Esophagus muscularis mucosa (tissue), 4 donors: ENCODE results near the gene BCS1L. TPM values are rescaled to one million over a fixed set of nuclear protein-coding genes. Genes with fewer than 3 reads are reported as not detected.

Experiments used
- DNase-seq: peaks from one replicate; pipeline ENCODE4 v3.0.0-alpha.2; 2017; ENCODE audit errors: extremely low spot score
- H3K27ac ChIP-seq, 4 donors: fragments of 200-600 bp; sonication (generic); replicated peaks in 1 of 4; 1 replicate in 3 of 4; 2 replicates in 1 of 4; pipeline ENCODE4 v1.5.1; 2016 to 2019; ENCODE audit warnings: mild to moderate bottlenecking in 1 of 4
- H3K27me3 ChIP-seq, 4 donors: fragments of 200-600 bp; sonication (generic); one replicate each; pipeline versions ENCODE4 v1.5.1 to v1.6.0; 2016 to 2019
- H3K36me3 ChIP-seq, 4 donors: fragments of 200-600 bp; sonication (generic); one replicate each; pipeline ENCODE4 v1.5.1; 2016 to 2019
- H3K4me1 ChIP-seq, 4 donors: fragments of 200-600 bp; sonication (generic); one replicate each; pipeline ENCODE4 v1.5.1; 2016 to 2019
- H3K4me3 ChIP-seq, 4 donors: fragments of 200-600 bp; sonication (generic); 1 replicate in 2 of 4; 2 replicates in 2 of 4; pipeline ENCODE4 v1.5.1; 2016 to 2019; ENCODE audit warnings: mild to moderate bottlenecking in 4 of 4, moderate library complexity in 1 of 4
- H3K9me3 ChIP-seq, 4 donors: fragments of 200-600 bp; sonication (generic); 1 replicate in 3 of 4; 2 replicates in 1 of 4; pipeline ENCODE4 v1.5.1; 2016 to 2019
- CTCF ChIP-seq, 3 experiments: fragments of 200-600 bp in 2 of 3; fragments of 450-650 bp in 1 of 3; sonication (generic) in 2 of 3; IDR thresholded peaks; one replicate each; pipeline ENCODE4 v1.5.1; 2017 to 2019; ENCODE audit warnings: antibody characterized with exemption in 3 of 3, mild to moderate bottlenecking in 2 of 3, moderate library complexity in 1 of 3
- EP300 ChIP-seq: sonication (generic); formaldehyde crosslinking; IDR thresholded peaks from one replicate; pipeline ENCODE4 v1.6.1; 2017; ENCODE audit warnings: antibody characterized with exemption
- POLR2A ChIP-seq: fragments of 450-650 bp; IDR thresholded peaks from one replicate; pipeline ENCODE4 v1.6.1; 2017; ENCODE audit warnings: antibody characterized with exemption, moderate library complexity, mild to moderate bottlenecking, low read depth
- POLR2AphosphoS5 ChIP-seq, 2 donors: sonication (generic); formaldehyde crosslinking; IDR thresholded peaks; one replicate each; pipeline ENCODE4 v1.6.1; 2017; ENCODE audit warnings: antibody characterized with exemption in 2 of 2
- WGBS: methylation state at CpG from one replicate; pipeline ENCODE4 v1.1.5; 2018; 5-methylcytosine and 5-hydroxymethylcytosine counted together
- intact Hi-C: fragments of 100-400 bp; cut with DNase I; formaldehyde crosslinking; loops from one replicate; pipeline ENCODE4 v1.15.1; 2023
- total RNA-seq, 4 donors: library from RNA; depleted of rRNA; stranded (reverse); fragments of >200 nt; gene quantifications; one replicate each; pipeline versions ENCODE4 v1.1.0 to v1.2.1, GENCODE V29; 2016

Gene BCS1L
- total RNA-seq, 4 donors from 2014 or later, result 21.3 to 27.3 (median 25.6) TPM

GRCh38 chr2:218662827-218663226, 3.3 kb downstream of the BCS1L start:
- WGBS, result 83% methylated on average over 9 of the region's 10 CpGs
- H3K36me3 ChIP-seq, result peaks cover 60 to 66% (median 65%) of the 10 kb centered on the region in 4 donors
- TF ChIP-seq POLR2A (no peak), POLR2AphosphoS5 (IDR thresholded peaks at IDR 0.05) (no peak), CTCF (IDR thresholded peaks at IDR 0.05) (no peak), EP300 (no peak)
- H3K27ac ChIP-seq, result no peak overlapping the region
- H3K4me1 ChIP-seq, result peaks cover 16 to 28% (median 23%) of the 10 kb centered on the region in 4 donors
- no peak for DNase-seq
- H3K27me3 ChIP-seq, result no peaks in the 10 kb centered on the region
- H3K9me3 ChIP-seq, result no peaks in the 10 kb centered on the region
- intact Hi-C loops, result loop anchor here (5.0 kb wide), 1 partner anchor 256 kb away; no protein-coding TSS in a partner anchor
- no peak overlapping the region for H3K4me3 ChIP-seq

GRCh38 chr2:218663901-218664300, 4.4 kb downstream of the BCS1L start:
- Histone ChIP-seq H3K9me3 (no peaks in the 10 kb centered on the region), H3K27me3 (no peaks in the 10 kb centered on the region), H3K27ac (no peak overlapping the region), H3K4me3 (no peak overlapping the region), H3K4me1 (peaks cover 5 to 17% (median 12%) of the 10 kb centered on the region in 4 donors), H3K36me3 (peaks cover 64 to 75% (median 73%) of the 10 kb centered on the region in 4 donors)
- intact Hi-C loops, result loop anchor here (5.0 kb wide), 1 partner anchor 257 kb away; no protein-coding TSS in a partner anchor
- WGBS, result 88% methylated on average over 4 of the region's 15 CpGs
- TF ChIP-seq CTCF (IDR thresholded peaks at IDR 0.05) (no peak), POLR2AphosphoS5 (IDR thresholded peaks at IDR 0.05) (no peak), EP300 (no peak), POLR2A (no peak)
- no peak for DNase-seq

GRCh38 chr2:218664653-218665052, 5.2 kb downstream of the BCS1L start:
- Histone ChIP-seq H3K36me3 (peaks cover 64 to 79% (median 74%) of the 10 kb centered on the region in 4 donors), H3K4me3 (no peak overlapping the region), H3K27me3 (no peaks in the 10 kb centered on the region), H3K9me3 (no peaks in the 10 kb centered on the region), H3K4me1 (peaks cover 5 to 13% (median 11%) of the 10 kb centered on the region in 4 donors), H3K27ac (no peak overlapping the region)
- intact Hi-C loops, result loop anchor here (5.0 kb wide), 1 partner anchor 257 kb away; no protein-coding TSS in a partner anchor
- 95% methylated on average over 7 of the region's 7 CpGs for WGBS
- TF ChIP-seq EP300 (no peak), CTCF (IDR thresholded peaks at IDR 0.05) (no peak), POLR2AphosphoS5 (IDR thresholded peaks at IDR 0.05) (no peak), POLR2A (no peak)
- DNase-seq, result no peak

- TF ChIP-seq CTCF (IDR thresholded peaks at IDR 0.05) (no peak), POLR2A (no peak), EP300 (no peak), POLR2AphosphoS5 (IDR thresholded peaks at IDR 0.05) (no peak)
- WGBS, result 48% methylated on average over 12 of the region's 12 CpGs
- DNase-seq, result no peak
- intact Hi-C loops, result no loop called here
- Histone ChIP-seq H3K27me3 (no peaks in the 10 kb centered on the region), H3K36me3 (peaks cover 20 to 43% (median 33%) of the 10 kb centered on the region in 4 donors), H3K9me3 (no peaks in the 10 kb centered on the region), H3K4me3 (peak overlapping the region; percentile 62 to 93 (median 78)), H3K4me1 (peaks cover 16 to 22% (median 20%) of the 10 kb centered on the region in 4 donors), H3K27ac (peak overlapping the region; percentile 77 to 85 (median 80))
Measured at GRCh38 chr2:218671097-218671653, 11.7 kb downstream of the BCS1L start.
